ENCODE measurements around the gene GPR132.

Gene GPR132

GRCh38 chr14:105055334-105055733 is 9.9 kb downstream of the GPR132 start:
- no peak for DNase-seq (ENCODE audit: low read depth)
- TF ChIP-seq CTCF (conservative IDR thresholded peaks at IDR 0.05; ENCODE audit: control insufficient read depth, insufficient read depth, low read depth, low read length), result no peak
- H3K4me3 ChIP-seq (ENCODE audit: control insufficient read depth, low read depth, low read length), result no peak overlapping the region

GRCh38 chr14:105053996-105054395 is 11.2 kb downstream of the GPR132 start:
- no peak for DNase-seq (ENCODE audit: low read depth)
- TF ChIP-seq CTCF (conservative IDR thresholded peaks at IDR 0.05; ENCODE audit: control insufficient read depth, insufficient read depth, low read depth, low read length), result no peak

GRCh38 chr14:105053421-105053820 is 11.8 kb downstream of the GPR132 start:
- no peak for DNase-seq (ENCODE audit: low read depth)
- no peak for TF ChIP-seq CTCF (conservative IDR thresholded peaks at IDR 0.05; ENCODE audit: control insufficient read depth, insufficient read depth, low read depth, low read length)
- H3K4me3 ChIP-seq (ENCODE audit: control insufficient read depth, low read depth, low read length), result no peak overlapping the region

More at GRCh38 chr14:105053996-105054395, 11.2 kb downstream of the GPR132 start:
- no peak overlapping the region for H3K4me3 ChIP-seq (ENCODE audit: control insufficient read depth, low read depth, low read length)

- no peak for DNase-seq (ENCODE audit: low read depth)
- H3K4me3 ChIP-seq (ENCODE audit: control insufficient read depth, low read depth, low read length), result no peak overlapping the region
- TF ChIP-seq CTCF (conservative IDR thresholded peaks at IDR 0.05; ENCODE audit: control insufficient read depth, insufficient read depth, low read depth, low read length), result no peak
Observed at GRCh38 chr14:105052110-105052458, 13.1 kb downstream of the GPR132 start.

GRCh38 chr14:105051182-105052109 is 13.8 kb downstream of the GPR132 start:
- TF ChIP-seq CTCF (conservative IDR thresholded peaks at IDR 0.05; ENCODE audit: control insufficient read depth, insufficient read depth, low read depth, low read length), result no peak
- DNase-seq (ENCODE audit: low read depth), result no peak
- H3K4me3 ChIP-seq (ENCODE audit: control insufficient read depth, low read depth, low read length), result no peak overlapping the region

- DNase-seq (ENCODE audit: low read depth), result no peak
- no peak for TF ChIP-seq CTCF (conservative IDR thresholded peaks at IDR 0.05; ENCODE audit: control insufficient read depth, insufficient read depth, low read depth, low read length)
- H3K4me3 ChIP-seq (ENCODE audit: control insufficient read depth, low read depth, low read length), result no peak overlapping the region
Observed at GRCh38 chr14:105050551-105050897, 14.7 kb downstream of the GPR132 start.

Data from fibroblast of mammary gland (primary cell).